ENCODE results near the gene CBFA2T2.
"Not testable (repeated sequence)": the region's sequence is repeated elsewhere in the genome, so short reads cannot be mapped to it uniquely, and the experiment has no call there.

CBFA2T2 gene

GRCh38 chr20:33583143-33583542 lies 93.2 kb downstream of the CBFA2T2 start:
- DNase-seq (ENCODE audit: extremely low read depth, low read depth), result no peak
- H3K4me3 ChIP-seq (replicated peaks; ENCODE audit: low read depth, low read length), result no peak overlapping the region
- TF ChIP-seq, protein P1, sequence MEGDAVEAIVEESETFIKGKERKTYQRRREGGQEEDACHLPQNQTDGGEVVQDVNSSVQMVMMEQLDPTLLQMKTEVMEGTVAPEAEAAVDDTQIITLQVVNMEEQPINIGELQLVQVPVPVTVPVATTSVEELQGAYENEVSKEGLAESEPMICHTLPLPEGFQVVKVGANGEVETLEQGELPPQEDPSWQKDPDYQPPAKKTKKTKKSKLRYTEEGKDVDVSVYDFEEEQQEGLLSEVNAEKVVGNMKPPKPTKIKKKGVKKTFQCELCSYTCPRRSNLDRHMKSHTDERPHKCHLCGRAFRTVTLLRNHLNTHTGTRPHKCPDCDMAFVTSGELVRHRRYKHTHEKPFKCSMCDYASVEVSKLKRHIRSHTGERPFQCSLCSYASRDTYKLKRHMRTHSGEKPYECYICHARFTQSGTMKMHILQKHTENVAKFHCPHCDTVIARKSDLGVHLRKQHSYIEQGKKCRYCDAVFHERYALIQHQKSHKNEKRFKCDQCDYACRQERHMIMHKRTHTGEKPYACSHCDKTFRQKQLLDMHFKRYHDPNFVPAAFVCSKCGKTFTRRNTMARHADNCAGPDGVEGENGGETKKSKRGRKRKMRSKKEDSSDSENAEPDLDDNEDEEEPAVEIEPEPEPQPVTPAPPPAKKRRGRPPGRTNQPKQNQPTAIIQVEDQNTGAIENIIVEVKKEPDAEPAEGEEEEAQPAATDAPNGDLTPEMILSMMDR (IDR thresholded peaks at IDR 0.05; ENCODE audit: low read depth, low read length, missing control alignments), result no peak

DNA sequence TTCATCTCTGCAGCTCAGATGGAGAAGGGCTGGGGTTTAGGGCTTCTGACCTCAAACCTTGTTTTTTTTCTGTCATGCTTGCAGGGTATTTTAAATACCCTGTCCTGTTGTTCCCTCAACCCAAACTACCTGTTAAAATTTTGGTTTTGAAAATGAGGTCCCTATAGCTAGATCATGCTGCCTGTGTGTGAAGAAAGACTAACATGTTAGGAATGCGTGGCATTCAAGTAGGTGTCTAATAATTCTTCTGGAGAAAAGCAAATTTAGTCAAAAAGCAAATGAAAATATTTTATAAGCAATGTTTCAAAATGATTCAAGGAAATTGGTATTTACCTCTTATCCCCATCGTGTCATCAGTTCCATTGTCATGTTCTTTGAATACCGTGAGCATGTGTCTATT lies 95.1 kb downstream of the CBFA2T2 start:
- no peak overlapping the region for H3K4me3 ChIP-seq (replicated peaks; ENCODE audit: low read depth, low read length)
- TF ChIP-seq, protein P1 (IDR thresholded peaks at IDR 0.05; ENCODE audit: low read depth, low read length, missing control alignments), result no peak
- DNase-seq (ENCODE audit: extremely low read depth, low read depth), result no peak

DNA sequence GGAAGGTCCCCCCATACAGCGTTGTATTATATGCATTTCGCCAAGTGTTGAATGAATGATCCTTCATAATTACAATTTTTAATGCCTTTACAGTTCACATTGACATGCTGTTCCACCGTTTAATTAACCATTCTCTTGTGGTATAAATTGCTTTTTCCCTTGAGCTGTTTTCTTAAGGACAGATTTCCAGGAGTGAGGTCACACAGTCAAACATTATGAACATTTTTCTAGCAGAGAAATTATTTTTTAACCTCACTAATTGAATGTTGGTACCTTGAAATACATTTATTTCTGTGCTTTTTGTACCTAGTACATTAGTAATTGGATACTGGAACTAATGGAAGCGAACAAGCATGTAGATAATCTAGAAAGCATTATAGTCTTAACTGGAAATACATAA lies 95.5 kb downstream of the CBFA2T2 start:
- no peak overlapping the region for H3K4me3 ChIP-seq (replicated peaks; ENCODE audit: low read depth, low read length)
- no peak for DNase-seq (ENCODE audit: extremely low read depth, low read depth)
- TF ChIP-seq, protein P1 (IDR thresholded peaks at IDR 0.05; ENCODE audit: low read depth, low read length, missing control alignments), result no peak

DNA sequence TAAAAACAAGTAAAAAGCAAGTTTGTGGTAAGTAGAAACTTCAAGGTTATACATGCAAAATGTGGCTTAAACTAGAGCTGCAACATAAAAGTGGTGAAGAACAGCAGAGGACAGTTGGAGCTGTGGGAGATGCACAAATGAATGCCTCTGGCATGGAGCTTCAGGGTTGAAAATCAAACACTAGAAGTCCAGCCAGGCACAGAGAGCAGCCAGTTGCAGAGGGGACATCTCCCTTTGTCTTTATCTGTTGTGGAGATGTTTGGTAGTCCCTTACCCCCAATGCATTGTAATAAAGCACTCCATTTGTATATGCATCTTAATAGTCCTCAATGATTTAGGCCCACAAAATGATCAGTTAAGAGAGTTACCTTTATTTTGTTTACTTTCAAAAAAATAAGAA lies 99.2 kb downstream of the CBFA2T2 start:
- no peak for DNase-seq (ENCODE audit: extremely low read depth, low read depth)
- H3K4me3 ChIP-seq (replicated peaks; ENCODE audit: low read depth, low read length), result no peak overlapping the region
- TF ChIP-seq, protein P1 (IDR thresholded peaks at IDR 0.05; ENCODE audit: low read depth, low read length, missing control alignments), result no peak

GRCh38 chr20:33591901-33592300 lies 102.0 kb downstream of the CBFA2T2 start:
- DNase-seq (ENCODE audit: extremely low read depth, low read depth); H3K4me3 ChIP-seq (replicated peaks; ENCODE audit: low read depth, low read length): not testable (repeated sequence)

GRCh38 chr20:33594743-33595142 lies 104.8 kb downstream of the CBFA2T2 start:
- H3K4me3 ChIP-seq (replicated peaks; ENCODE audit: low read depth, low read length), result no peak overlapping the region
- TF ChIP-seq, protein P1 (IDR thresholded peaks at IDR 0.05; ENCODE audit: low read depth, low read length, missing control alignments), result no peak
- DNase-seq (ENCODE audit: extremely low read depth, low read depth), result no peak

DNA sequence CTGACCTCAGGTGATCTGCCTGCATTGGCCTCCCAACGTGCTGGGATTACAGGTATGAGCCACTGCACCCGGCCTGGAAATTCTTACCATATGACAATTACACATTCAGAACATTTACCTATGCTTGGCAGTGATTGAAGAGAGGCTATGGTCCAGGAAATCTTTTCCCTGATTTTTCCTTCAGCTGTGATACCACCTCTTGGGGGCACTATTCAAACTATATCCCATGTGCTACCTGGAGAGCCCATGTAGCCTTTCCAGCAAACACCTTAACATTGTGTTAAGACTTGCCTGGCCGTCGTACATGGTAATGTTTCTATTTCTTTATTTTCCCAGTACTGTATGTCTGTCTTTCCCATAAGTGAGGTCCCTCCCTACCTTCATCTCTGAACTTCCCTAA lies 110.5 kb downstream of the CBFA2T2 start:
- TF ChIP-seq, protein P1 (IDR thresholded peaks at IDR 0.05; ENCODE audit: low read depth, low read length, missing control alignments), result no peak
- DNase-seq (ENCODE audit: extremely low read depth, low read depth), result no peak
- H3K4me3 ChIP-seq (replicated peaks; ENCODE audit: low read depth, low read length), result no peak overlapping the region

Measured in HFF-Myc (cell line).